PFSK-1 (cell line): Measurements from ENCODE around the gene GTPBP10. TPM values are rescaled to one million over a fixed set of nuclear protein-coding genes. Genes with fewer than 3 reads are reported as not detected.
A peak's percentile ranks its signal among the peaks of the same experiment; 100 is the strongest.

Source experiments
- FOXP2 ChIP-seq: optimal IDR thresholded peaks from 2 replicates; pipeline ENCODE3; 2011; ENCODE audit warnings: borderline replicate concordance, control low read depth, inconsistent platforms; ENCODE audit not compliant: insufficient read depth; ENCODE audit errors: extremely low read length, extremely low read depth
- POLR2AphosphoS5 ChIP-seq: IDR thresholded peaks from 2 replicates; pipeline ENCODE4 v1.6.1; 2012; ENCODE audit warnings: low read depth, mild to moderate bottlenecking, control low read depth, low read length, moderate library complexity
- REST ChIP-seq, 2 experiments: IDR thresholded peaks; 2 replicates each; pipeline versions ENCODE4 v1.6.1 to v1.8.0; 2011 to 2012; ENCODE audit warnings: low read depth in 2 of 2, low read length in 2 of 2, control low read depth in 1 of 2, inconsistent platforms in 1 of 2, mild to moderate bottlenecking in 1 of 2, moderate library complexity in 1 of 2; ENCODE audit not compliant: insufficient read depth in 1 of 2
- SIN3A ChIP-seq: IDR thresholded peaks from 2 replicates; pipeline ENCODE4 v1.6.1; 2012; ENCODE audit warnings: mild to moderate bottlenecking, low read length, moderate library complexity, borderline replicate concordance; ENCODE audit not compliant: insufficient read depth
- TAF1 ChIP-seq: IDR thresholded peaks from 2 replicates; pipeline ENCODE4 v1.6.1; 2012; ENCODE audit warnings: low read length, control low read depth, borderline replicate concordance; ENCODE audit not compliant: insufficient read depth
- polyA plus RNA-seq: library from polyadenylated mRNA; unstranded; fragments of >200 nt; gene quantifications from one replicate; pipeline ENCODE4 v1.2.1, GENCODE V29; 2012; ENCODE audit warnings: low read depth, missing spikeins; ENCODE audit not compliant: insufficient read length

The GTPBP10 gene
- 8.5 TPM for polyA plus RNA-seq

- TF ChIP-seq SIN3A = peak; percentile 80; the same call in 1 of the 2 replicates
- peak; percentile 84 for TF ChIP-seq FOXP2
- TF ChIP-seq REST (IDR thresholded peaks at IDR 0.05; ENCODE audit: insufficient read depth in 1 of 2, low read depth in 2 of 2, low read length in 2 of 2) = peak; percentile 55 to 72; a peak in 3 of 4 replicates
- TF ChIP-seq POLR2AphosphoS5 = peak; percentile 97
- TF ChIP-seq TAF1 = peak; percentile 77; the same call in 1 of the 2 replicates
Measured at GRCh38 chr7:90346336-90347125, at the start of gene GTPBP10. TSS of gene GTPBP10 (plus strand) at chr7:90346716. CDS start at chr7:90346742, 26 bp downstream.

GRCh38 chr7:90298145-90299038 is 48.1 kb upstream of the GTPBP10 start:
- TF ChIP-seq POLR2AphosphoS5 (no peak), FOXP2 (no peak), SIN3A (no peak), TAF1 (no peak), REST (IDR thresholded peaks at IDR 0.05; ENCODE audit: insufficient read depth in 1 of 2, low read depth in 2 of 2, low read length in 2 of 2) (no peak)

- TF ChIP-seq FOXP2 = no peak
- no peak for TF ChIP-seq POLR2AphosphoS5
- no peak for TF ChIP-seq REST (IDR thresholded peaks at IDR 0.05; ENCODE audit: insufficient read depth in 1 of 2, low read depth in 2 of 2, low read length in 2 of 2)
- no peak for TF ChIP-seq TAF1
- no peak for TF ChIP-seq SIN3A
Measured at GRCh38 chr7:90303241-90303640, 43.3 kb upstream of the GTPBP10 start.

- TF ChIP-seq POLR2AphosphoS5 (no peak), FOXP2 (no peak), SIN3A (no peak), REST (IDR thresholded peaks at IDR 0.05; ENCODE audit: insufficient read depth in 1 of 2, low read depth in 2 of 2, low read length in 2 of 2) (no peak), TAF1 (no peak)
Measured at GRCh38 chr7:90309872-90310271, 36.6 kb upstream of the GTPBP10 start.
